HEK293 (cell line): ENCODE measurements around the gene FRY.

Experiments
- BCL11B ChIP-seq: fragments of 450-650 bp; formaldehyde crosslinking; IDR thresholded peaks from 2 replicates; pipeline ENCODE4 v1.5.1; 2016; ENCODE audit warnings: low read depth, missing biosample characterization, missing genetic modification characterization
- GFI1B ChIP-seq: fragments of 450-650 bp; formaldehyde crosslinking; IDR thresholded peaks from 2 replicates; pipeline ENCODE4 v1.5.1; 2016; ENCODE audit warnings: missing biosample characterization, missing genetic modification characterization
- HOXC10 ChIP-seq: sonication (generic); formaldehyde crosslinking; IDR thresholded peaks from 2 replicates; pipeline ENCODE4 v1.8.1; 2023; ENCODE audit warnings: mild to moderate bottlenecking, missing genetic modification reagents
- IKZF3 ChIP-seq: fragments of 450-650 bp; IDR thresholded peaks from 2 replicates; pipeline ENCODE4 v1.5.0; 2018; ENCODE audit warnings: missing biosample characterization, mild to moderate bottlenecking, missing genetic modification characterization, moderate library complexity
- MEIS1 ChIP-seq: sonication (generic); formaldehyde crosslinking; IDR thresholded peaks from 2 replicates; pipeline ENCODE4 v1.8.1; 2022; ENCODE audit warnings: missing genetic modification reagents, mild to moderate bottlenecking, borderline replicate concordance
- MZF1 ChIP-seq: fragments of 450-650 bp; formaldehyde crosslinking; IDR thresholded peaks from 2 replicates; pipeline ENCODE4 v1.5.1; 2017; ENCODE audit warnings: missing biosample characterization, missing genetic modification characterization, borderline replicate concordance
- OVOL3 ChIP-seq: fragments of 450-650 bp; formaldehyde crosslinking; IDR thresholded peaks from 2 replicates; pipeline ENCODE4 v1.5.1; 2016; ENCODE audit warnings: missing biosample characterization, missing genetic modification characterization
- RBAK ChIP-seq: fragments of 450-650 bp; formaldehyde crosslinking; IDR thresholded peaks from 2 replicates; pipeline ENCODE4 v1.5.1; 2016; ENCODE audit warnings: missing biosample characterization, missing genetic modification characterization
- SP7 ChIP-seq: fragments of 450-650 bp; formaldehyde crosslinking; IDR thresholded peaks from 2 replicates; pipeline ENCODE4 v1.5.1; 2016; ENCODE audit warnings: missing biosample characterization, missing genetic modification characterization
- ZBTB11 ChIP-seq: fragments of 450-650 bp; formaldehyde crosslinking; conservative IDR thresholded peaks from 2 replicates; pipeline ENCODE4 v1.5.1; 2016; ENCODE audit warnings: low read depth, missing biosample characterization, missing genetic modification characterization
- ZBTB48 ChIP-seq: fragments of 450-650 bp; formaldehyde crosslinking; IDR thresholded peaks from 2 replicates; pipeline ENCODE4 v1.5.1; 2016; ENCODE audit warnings: missing biosample characterization, missing genetic modification characterization
- ZBTB8A ChIP-seq: fragments of 450-650 bp; formaldehyde crosslinking; IDR thresholded peaks from 2 replicates; pipeline ENCODE4 v1.5.1; 2016; ENCODE audit warnings: missing biosample characterization, missing genetic modification characterization
- ZNF121 ChIP-seq: fragments of 450-650 bp; formaldehyde crosslinking; IDR thresholded peaks from 2 replicates; pipeline ENCODE4 v1.5.1; 2016; ENCODE audit warnings: missing biosample characterization, missing genetic modification characterization
- ZNF138 ChIP-seq: fragments of 450-650 bp; formaldehyde crosslinking; IDR thresholded peaks from 2 replicates; pipeline ENCODE4 v1.5.1; 2016; ENCODE audit warnings: missing biosample characterization, missing genetic modification characterization, borderline replicate concordance
- ZNF16 ChIP-seq: fragments of 450-650 bp; formaldehyde crosslinking; IDR thresholded peaks from 2 replicates; pipeline ENCODE4 v1.5.1; 2016; ENCODE audit warnings: low read depth, missing biosample characterization, missing genetic modification characterization
- ZNF221 ChIP-seq: fragments of 450-650 bp; formaldehyde crosslinking; IDR thresholded peaks from 2 replicates; pipeline ENCODE4 v1.5.1; 2017; ENCODE audit warnings: missing biosample characterization, missing genetic modification characterization, borderline replicate concordance
- ZNF24 ChIP-seq: fragments of 450-650 bp; formaldehyde crosslinking; IDR thresholded peaks from 2 replicates; pipeline ENCODE4 v1.5.1; 2016; ENCODE audit warnings: missing biosample characterization, missing genetic modification characterization
- ZNF274 ChIP-seq, 2 experiments: fragments of 200-500 bp in 1 of 2; fragments of 450-650 bp in 1 of 2; sonication (Bioruptor generic) in 1 of 2; formaldehyde crosslinking in 1 of 2; IDR thresholded peaks; 2 replicates each; pipeline versions ENCODE4 v1.5.1 to v1.6.1; 2014 to 2016; ENCODE audit warnings: borderline replicate concordance in 1 of 2, inconsistent platforms in 1 of 2, low read length in 1 of 2, missing biosample characterization in 1 of 2, missing genetic modification characterization in 1 of 2
- ZNF354C ChIP-seq: fragments of 450-650 bp; formaldehyde crosslinking; IDR thresholded peaks from 2 replicates; pipeline ENCODE4 v1.5.1; 2016; ENCODE audit warnings: missing biosample characterization, missing genetic modification characterization, low read depth, borderline replicate concordance
- ZNF394 ChIP-seq: fragments of 450-650 bp; formaldehyde crosslinking; IDR thresholded peaks from 2 replicates; pipeline ENCODE4 v1.5.1; 2016; ENCODE audit warnings: missing biosample characterization, missing genetic modification characterization, mild to moderate bottlenecking, moderate library complexity, borderline replicate concordance
- ZNF433 ChIP-seq: fragments of 450-650 bp; formaldehyde crosslinking; IDR thresholded peaks from 2 replicates; pipeline ENCODE4 v1.5.1; 2016; ENCODE audit warnings: missing biosample characterization, missing genetic modification characterization, low read depth
- ZNF473 ChIP-seq: fragments of 450-650 bp; formaldehyde crosslinking; IDR thresholded peaks from 2 replicates; pipeline ENCODE4 v1.5.1; 2017; ENCODE audit warnings: missing biosample characterization, missing genetic modification characterization
- ZNF518A ChIP-seq: fragments of 450-650 bp; formaldehyde crosslinking; conservative IDR thresholded peaks from 2 replicates; pipeline ENCODE4 v1.5.1; 2016; ENCODE audit warnings: low read depth, missing biosample characterization, missing genetic modification characterization
- ZNF560 ChIP-seq: fragments of 450-650 bp; formaldehyde crosslinking; IDR thresholded peaks from 2 replicates; pipeline ENCODE4 v1.5.1; 2017; ENCODE audit warnings: missing biosample characterization, missing genetic modification characterization, borderline replicate concordance
- ZNF626 ChIP-seq: fragments of 450-650 bp; sonication (Bioruptor Pico); formaldehyde crosslinking; IDR thresholded peaks from 2 replicates; pipeline ENCODE4 v1.5.1; 2018; ENCODE audit warnings: missing biosample characterization, missing genetic modification characterization, inconsistent platforms
- ZNF701 ChIP-seq: fragments of 450-650 bp; formaldehyde crosslinking; IDR thresholded peaks from 2 replicates; pipeline ENCODE4 v1.5.1; 2016; ENCODE audit warnings: missing biosample characterization, missing genetic modification characterization
- ZNF704 ChIP-seq: fragments of 450-650 bp; formaldehyde crosslinking; IDR thresholded peaks from 2 replicates; pipeline ENCODE4 v1.5.1; 2016; ENCODE audit warnings: missing biosample characterization, missing genetic modification characterization
- ZNF791 ChIP-seq: fragments of 450-650 bp; formaldehyde crosslinking; IDR thresholded peaks from 2 replicates; pipeline ENCODE4 v1.5.1; 2016; ENCODE audit warnings: missing biosample characterization, missing genetic modification characterization
- ZSCAN30 ChIP-seq: fragments of 450-650 bp; IDR thresholded peaks from 2 replicates; pipeline ENCODE4 v1.5.1; 2018; ENCODE audit warnings: missing biosample characterization, mild to moderate bottlenecking, missing genetic modification characterization, moderate library complexity

The FRY gene

GRCh38 chr13:32315238-32316027, 283.9 kb downstream of the FRY start, which contains the start of the genes BRCA2 and ZAR1L (continued):
- TF ChIP-seq ZBTB48 (tag by site-specific recombination) (no peak), ZSCAN30 (tag by site-specific recombination) (0 out of 2 replicates have a peak, but pooled peaks have one; percentile 22), ZBTB8A (tag by site-specific recombination) (0 out of 2 replicates have a peak, but pooled peaks have one; percentile 43), ZNF221 (tag by site-specific recombination) (no peak), ZNF560 (tag by site-specific recombination) (no peak), GFI1B (tag by site-specific recombination) (no peak), ZNF518A (tag by site-specific recombination) (0 out of 2 replicates have a peak, but pooled peaks have one; percentile 60), MEIS1 (CRISPR knock-in tag) (no peak), ZNF701 (tag by site-specific recombination) (no peak), ZNF394 (tag by site-specific recombination) (peak; percentile 68), OVOL3 (tag by site-specific recombination) (no peak), ZNF704 (tag by site-specific recombination) (no peak), ZNF24 (tag by site-specific recombination) (no peak; the same call in none of the 2 replicates), ZNF791 (tag by site-specific recombination) (no peak), MZF1 (tag by site-specific recombination) (no peak), ZNF138 (tag by site-specific recombination) (no peak), ZNF274 (IDR thresholded peaks at IDR 0.05; ENCODE audit: low read length) (no peak), ZNF274 (tag by site-specific recombination; IDR thresholded peaks at IDR 0.05; ENCODE audit: borderline replicate concordance) (no peak), BCL11B (tag by site-specific recombination) (no peak), ZNF121 (tag by site-specific recombination) (no peak), SP7 (peak; percentile 59), ZBTB11 (tag by site-specific recombination) (peak; percentile 18; the same call in 1 of the 2 replicates), ZNF433 (tag by site-specific recombination) (no peak), IKZF3 (tag by site-specific recombination) (peak; percentile 79), ZNF473 (tag by site-specific recombination) (no peak), ZNF626 (tag by site-specific recombination) (no peak), HOXC10 (CRISPR knock-in tag) (no peak), RBAK (no peak), ZNF354C (tag by site-specific recombination) (no peak), ZNF16 (tag by site-specific recombination) (no peak)
